Measurements from ENCODE around the gene EMC9.

Gene EMC9

DNA sequence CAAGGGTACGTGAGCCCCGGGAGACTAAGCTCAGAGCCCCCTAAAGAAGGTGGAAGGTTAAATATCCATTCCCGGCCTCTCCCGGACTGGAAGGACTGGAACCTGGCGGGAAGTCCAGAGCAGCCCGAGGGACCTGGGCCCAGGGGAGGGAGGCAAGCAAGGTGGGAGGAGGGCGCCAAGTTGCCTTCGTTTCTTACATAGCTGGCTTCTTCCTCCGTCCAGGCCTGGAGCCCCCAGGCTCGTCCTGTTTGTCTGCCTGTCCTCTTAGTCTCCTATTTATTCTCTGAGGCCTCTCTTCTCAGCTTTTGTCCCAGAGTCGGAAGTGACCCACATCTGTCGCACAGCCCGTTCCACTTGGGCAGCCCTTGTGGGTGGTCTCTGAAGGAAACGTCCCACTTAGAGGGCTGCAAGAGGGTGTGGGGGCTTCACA, 46.5 kb downstream of the EMC9 start:
- FAIRE-seq (no peak), DNase-seq (ENCODE audit: insufficient read length, low spot score) (no peak)
- TF ChIP-seq PAX5 (IDR thresholded peaks at IDR 0.05; ENCODE audit: insufficient read depth, low read length, severe bottlenecking) (no peak), POLR2A (IDR thresholded peaks at IDR 0.05; ENCODE audit: low read depth, low read length) (no peak), TAF1 (IDR thresholded peaks at IDR 0.05; ENCODE audit: low read depth, low read length) (no peak), POLR2AphosphoS5 (IDR thresholded peaks at IDR 0.05; ENCODE audit: low read depth, low read length) (no peak), SPI1 (IDR thresholded peaks at IDR 0.05; ENCODE audit: low read depth, low read length) (no peak), POU2F2 (IDR thresholded peaks at IDR 0.05; ENCODE audit: low read depth, low read length) (no peak)

DNA sequence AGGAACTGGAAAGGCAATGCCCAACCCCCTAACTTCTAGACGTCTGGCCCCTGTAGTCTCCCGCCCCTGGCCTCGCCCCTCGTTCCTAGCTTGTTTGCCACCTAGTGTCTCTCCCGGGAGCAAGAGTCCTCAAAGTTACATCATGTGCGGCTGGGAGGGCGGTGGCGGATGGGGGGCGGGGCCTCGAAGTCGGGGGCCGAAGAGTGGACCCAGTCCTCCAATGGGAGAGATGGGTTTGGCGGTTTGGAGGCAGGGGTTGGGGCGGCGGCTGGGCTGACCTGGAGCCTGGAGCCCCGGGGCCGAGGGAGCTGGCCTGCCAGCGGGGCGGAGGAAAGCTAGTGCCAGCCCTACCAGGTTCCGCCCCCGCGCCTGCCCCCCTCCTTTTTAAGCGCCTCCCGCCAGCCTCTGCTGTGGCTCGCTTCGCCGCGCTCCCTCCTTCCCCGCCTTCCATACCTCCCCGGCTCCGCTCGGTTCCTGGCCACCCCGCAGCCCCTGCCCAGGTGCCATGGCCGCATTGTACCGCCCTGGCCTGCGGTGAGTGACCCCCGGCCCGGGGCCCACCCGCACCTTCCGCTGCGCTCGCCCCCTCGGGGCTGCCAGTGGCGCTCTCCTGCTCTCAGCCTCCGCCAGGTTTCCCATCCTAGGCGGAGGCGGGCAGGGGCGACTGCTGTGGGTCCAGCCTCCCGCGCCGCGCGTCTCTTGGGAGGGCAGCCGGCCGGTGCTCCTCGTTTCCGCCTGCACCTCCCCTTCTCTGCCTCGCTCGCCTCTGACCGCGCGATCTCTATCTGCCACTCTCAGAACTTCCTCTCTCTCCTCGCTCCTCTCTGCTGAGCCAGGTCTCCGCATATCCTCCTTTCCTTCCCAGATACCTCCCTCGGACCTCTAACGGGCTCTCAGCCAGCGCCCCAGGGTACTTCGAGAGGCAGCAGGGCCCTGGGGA, 47.2 kb downstream of the EMC9 start, which contains the start of gene PCK2:
TSS of gene PCK2 (plus strand) at position 411 of the 940 bp plus-strand sequence. CDS start at position 506, 95 bp downstream.
- FAIRE-seq (peak; percentile 69), DNase-seq (ENCODE audit: insufficient read length, low spot score) (peak; percentile 78)
- peak; percentile 74 for TF ChIP-seq SPI1 (IDR thresholded peaks at IDR 0.05; ENCODE audit: low read depth, low read length)
- peak; percentile 51; the same call in 1 of the 2 replicates for TF ChIP-seq POLR2A (IDR thresholded peaks at IDR 0.05; ENCODE audit: low read depth, low read length)
- TF ChIP-seq POU2F2 (IDR thresholded peaks at IDR 0.05; ENCODE audit: low read depth, low read length): no peak
- TF ChIP-seq POLR2AphosphoS5 (IDR thresholded peaks at IDR 0.05; ENCODE audit: low read depth, low read length): peak; percentile 70

DNA sequence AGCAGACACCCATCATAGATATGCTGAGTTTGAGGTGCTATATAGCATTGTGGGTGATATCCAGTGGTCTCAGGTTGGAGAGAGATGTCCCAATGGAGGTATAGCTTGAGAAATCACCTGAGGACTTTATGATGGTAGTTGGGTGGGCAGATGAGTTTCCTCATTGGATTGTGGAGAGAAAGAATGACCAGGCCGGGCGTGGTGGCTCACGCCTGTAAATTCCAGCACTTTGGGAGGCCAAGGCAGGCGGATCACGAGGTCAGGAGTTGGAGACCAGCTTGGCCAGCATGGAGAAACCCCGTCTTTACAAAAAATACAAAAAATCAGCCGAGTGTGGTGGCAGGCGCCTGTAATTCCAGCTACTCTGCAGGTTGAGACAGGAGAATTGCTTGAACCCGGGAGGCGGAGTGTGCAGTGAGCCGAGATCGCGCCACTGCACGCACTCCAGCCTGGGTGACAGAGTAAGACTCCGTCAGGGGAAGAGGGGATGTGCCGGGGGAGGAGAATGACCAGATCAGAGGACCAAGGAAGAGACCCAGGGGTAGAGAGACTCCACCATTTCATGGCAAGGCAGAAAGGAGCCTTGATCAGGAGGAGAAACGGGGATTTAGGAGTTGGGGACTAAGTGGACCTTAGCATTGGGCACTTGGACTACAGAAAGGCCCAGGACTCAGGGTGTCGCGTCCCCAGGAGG, 48.0 kb downstream of the EMC9 start:
- DNase-seq (ENCODE audit: insufficient read length, low spot score) (no peak), FAIRE-seq (no peak)
- TF ChIP-seq PAX5 (IDR thresholded peaks at IDR 0.05; ENCODE audit: insufficient read depth, low read length, severe bottlenecking): no peak
- no peak for TF ChIP-seq SPI1 (IDR thresholded peaks at IDR 0.05; ENCODE audit: low read depth, low read length)
- no peak for TF ChIP-seq TAF1 (IDR thresholded peaks at IDR 0.05; ENCODE audit: low read depth, low read length)
- TF ChIP-seq POU2F2 (IDR thresholded peaks at IDR 0.05; ENCODE audit: low read depth, low read length): no peak
- no peak for TF ChIP-seq POLR2AphosphoS5 (IDR thresholded peaks at IDR 0.05; ENCODE audit: low read depth, low read length)
- TF ChIP-seq POLR2A (IDR thresholded peaks at IDR 0.05; ENCODE audit: low read depth, low read length): no peak

- FAIRE-seq (no peak), DNase-seq (ENCODE audit: insufficient read length, low spot score) (no peak)
- TF ChIP-seq POLR2AphosphoS5 (IDR thresholded peaks at IDR 0.05; ENCODE audit: low read depth, low read length) (no peak), SPI1 (IDR thresholded peaks at IDR 0.05; ENCODE audit: low read depth, low read length) (no peak), POLR2A (IDR thresholded peaks at IDR 0.05; ENCODE audit: low read depth, low read length) (no peak), PAX5 (IDR thresholded peaks at IDR 0.05; ENCODE audit: insufficient read depth, low read length, severe bottlenecking) (no peak), POU2F2 (IDR thresholded peaks at IDR 0.05; ENCODE audit: low read depth, low read length) (no peak), TAF1 (IDR thresholded peaks at IDR 0.05; ENCODE audit: low read depth, low read length) (no peak)
Observed at GRCh38 chr14:24092505-24093206, 48.7 kb downstream of the EMC9 start.

DNA sequence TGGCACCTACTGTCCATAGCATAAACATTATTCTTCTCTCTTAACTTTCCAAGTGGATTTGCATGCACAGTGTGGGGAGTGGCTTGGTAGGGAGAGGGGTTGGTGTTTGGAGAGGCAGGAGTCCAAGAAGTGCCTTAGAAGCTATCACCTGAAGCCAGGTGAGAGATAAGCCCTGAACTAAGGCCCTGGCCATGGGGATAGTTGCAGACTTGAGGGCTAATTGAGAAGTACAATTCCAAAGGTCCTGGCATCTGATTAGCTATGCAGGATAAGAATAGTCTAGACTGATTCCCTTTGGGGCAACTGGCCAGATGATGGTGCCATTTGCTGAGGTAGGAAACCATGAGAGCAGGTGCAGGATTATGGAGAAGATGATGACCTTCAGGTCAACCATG, 49.3 kb downstream of the EMC9 start:
- TF ChIP-seq PAX5 (IDR thresholded peaks at IDR 0.05; ENCODE audit: insufficient read depth, low read length, severe bottlenecking): no peak
- TF ChIP-seq POLR2A (IDR thresholded peaks at IDR 0.05; ENCODE audit: low read depth, low read length): no peak
- DNase-seq (ENCODE audit: insufficient read length, low spot score) (no peak), FAIRE-seq (no peak)

DNA sequence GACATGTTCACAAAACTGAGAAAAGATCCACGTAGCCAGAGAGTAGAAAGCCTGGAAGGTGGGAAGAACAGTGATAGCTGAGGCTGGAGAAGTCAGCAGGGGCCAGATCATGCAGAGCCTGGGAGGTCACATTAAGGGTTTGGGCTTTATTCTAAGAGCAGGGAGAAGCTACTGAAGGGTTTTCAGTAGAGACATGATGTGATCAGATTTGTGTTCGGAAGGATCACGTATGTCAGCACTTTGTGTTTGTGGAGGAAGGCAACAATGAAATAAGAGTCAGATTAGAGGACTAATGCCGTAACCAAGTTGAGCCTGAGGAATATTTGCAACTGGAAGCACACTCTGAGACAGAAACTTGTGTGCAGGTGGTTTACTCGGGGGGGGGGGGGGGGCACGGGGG, 51.5 kb downstream of the EMC9 start:
- no peak for DNase-seq (ENCODE audit: insufficient read length, low spot score)
- FAIRE-seq: no peak
- TF ChIP-seq PAX5 (IDR thresholded peaks at IDR 0.05; ENCODE audit: insufficient read depth, low read length, severe bottlenecking) (no peak), SPI1 (IDR thresholded peaks at IDR 0.05; ENCODE audit: low read depth, low read length) (no peak), POLR2A (IDR thresholded peaks at IDR 0.05; ENCODE audit: low read depth, low read length) (no peak), POU2F2 (IDR thresholded peaks at IDR 0.05; ENCODE audit: low read depth, low read length) (no peak), POLR2AphosphoS5 (IDR thresholded peaks at IDR 0.05; ENCODE audit: low read depth, low read length) (no peak), TAF1 (IDR thresholded peaks at IDR 0.05; ENCODE audit: low read depth, low read length) (no peak)

Data from GM12891 (cell line).